Esophagus squamous epithelium (tissue), 4 donors: ENCODE measurements around the gene LDAF1.
"Not testable (repeated sequence)": the region's sequence is repeated elsewhere in the genome, so short reads cannot be mapped to it uniquely, and the experiment has no call there.

Source experiments
- CTCF ChIP-seq, 6 experiments: fragments of 450-650 bp in 4 of 6; fragments of 200-600 bp in 2 of 6; sonication (generic) in 2 of 6; IDR thresholded peaks; one replicate each; pipeline ENCODE4 v1.5.1; 2016 to 2019; ENCODE audit warnings: antibody characterized with exemption in 6 of 6, mild to moderate bottlenecking in 4 of 6, moderate library complexity in 4 of 6
- POLR2A ChIP-seq, 4 donors: fragments of 450-650 bp; IDR thresholded peaks; one replicate each; pipeline ENCODE4 v1.6.1; 2017; ENCODE audit warnings: antibody characterized with exemption in 4 of 4, mild to moderate bottlenecking in 4 of 4, moderate library complexity in 3 of 4

GRCh38 chr16:21115551-21115950 lies 42.9 kb upstream of the LDAF1 start:
- TF ChIP-seq CTCF, POLR2A (IDR thresholded peaks at IDR 0.05): not testable (repeated sequence)
